Measurements from ENCODE around the gene TSNAX.

TSNAX gene

GRCh38 chr1:231549733-231550447 lies 21.4 kb downstream of the TSNAX start:
- in situ Hi-C loops (cut with HindIII; ENCODE audit: low pct_ligation_motif_present, low sequenced_read_pairs): no loop called here
- H3K36me3 ChIP-seq (replicated peaks): no peaks in the 10 kb centered on the region
- H3K27me3 ChIP-seq (replicated peaks): no peaks in the 10 kb centered on the region
- TF ChIP-seq, protein P1, sequence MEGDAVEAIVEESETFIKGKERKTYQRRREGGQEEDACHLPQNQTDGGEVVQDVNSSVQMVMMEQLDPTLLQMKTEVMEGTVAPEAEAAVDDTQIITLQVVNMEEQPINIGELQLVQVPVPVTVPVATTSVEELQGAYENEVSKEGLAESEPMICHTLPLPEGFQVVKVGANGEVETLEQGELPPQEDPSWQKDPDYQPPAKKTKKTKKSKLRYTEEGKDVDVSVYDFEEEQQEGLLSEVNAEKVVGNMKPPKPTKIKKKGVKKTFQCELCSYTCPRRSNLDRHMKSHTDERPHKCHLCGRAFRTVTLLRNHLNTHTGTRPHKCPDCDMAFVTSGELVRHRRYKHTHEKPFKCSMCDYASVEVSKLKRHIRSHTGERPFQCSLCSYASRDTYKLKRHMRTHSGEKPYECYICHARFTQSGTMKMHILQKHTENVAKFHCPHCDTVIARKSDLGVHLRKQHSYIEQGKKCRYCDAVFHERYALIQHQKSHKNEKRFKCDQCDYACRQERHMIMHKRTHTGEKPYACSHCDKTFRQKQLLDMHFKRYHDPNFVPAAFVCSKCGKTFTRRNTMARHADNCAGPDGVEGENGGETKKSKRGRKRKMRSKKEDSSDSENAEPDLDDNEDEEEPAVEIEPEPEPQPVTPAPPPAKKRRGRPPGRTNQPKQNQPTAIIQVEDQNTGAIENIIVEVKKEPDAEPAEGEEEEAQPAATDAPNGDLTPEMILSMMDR (IDR thresholded peaks at IDR 0.05; ENCODE audit: low read depth, low read length, missing control alignments): no peak
- no peak for DNase-seq
- H3K27ac ChIP-seq: no peak overlapping the region
- no peak overlapping the region for H3K4me3 ChIP-seq (ENCODE audit: low read depth, low read length)

- no peak for DNase-seq
- Histone ChIP-seq H3K27me3 (replicated peaks) (no peaks in the 10 kb centered on the region), H3K4me3 (ENCODE audit: low read depth, low read length) (no peak overlapping the region), H3K27ac (no peak overlapping the region), H3K36me3 (replicated peaks) (no peaks in the 10 kb centered on the region)
- in situ Hi-C loops (cut with HindIII; ENCODE audit: low pct_ligation_motif_present, low sequenced_read_pairs): no loop called here
- TF ChIP-seq, protein P1 (IDR thresholded peaks at IDR 0.05; ENCODE audit: low read depth, low read length, missing control alignments): peak; percentile 75
Observed at GRCh38 chr1:231550448-231550781, 21.9 kb downstream of the TSNAX start.

- Histone ChIP-seq H3K36me3 (replicated peaks) (no peaks in the 10 kb centered on the region), H3K27ac (no peak overlapping the region), H3K4me3 (ENCODE audit: low read depth, low read length) (no peak overlapping the region), H3K27me3 (replicated peaks) (no peaks in the 10 kb centered on the region)
- TF ChIP-seq, protein P1 (IDR thresholded peaks at IDR 0.05; ENCODE audit: low read depth, low read length, missing control alignments): no peak
- in situ Hi-C loops (cut with HindIII; ENCODE audit: low pct_ligation_motif_present, low sequenced_read_pairs): no loop called here
- no peak for DNase-seq
Observed at GRCh38 chr1:231553320-231553719, 24.9 kb downstream of the TSNAX start.

- Histone ChIP-seq H3K36me3 (replicated peaks) (no peaks in the 10 kb centered on the region), H3K4me3 (ENCODE audit: low read depth, low read length) (no peak overlapping the region), H3K27me3 (replicated peaks) (no peaks in the 10 kb centered on the region), H3K27ac (no peak overlapping the region)
- TF ChIP-seq, protein P1 (IDR thresholded peaks at IDR 0.05; ENCODE audit: low read depth, low read length, missing control alignments): no peak
- in situ Hi-C loops (cut with HindIII; ENCODE audit: low pct_ligation_motif_present, low sequenced_read_pairs): no loop called here
- DNase-seq: no peak
Observed at GRCh38 chr1:231554969-231555368, 26.5 kb downstream of the TSNAX start.

DNA sequence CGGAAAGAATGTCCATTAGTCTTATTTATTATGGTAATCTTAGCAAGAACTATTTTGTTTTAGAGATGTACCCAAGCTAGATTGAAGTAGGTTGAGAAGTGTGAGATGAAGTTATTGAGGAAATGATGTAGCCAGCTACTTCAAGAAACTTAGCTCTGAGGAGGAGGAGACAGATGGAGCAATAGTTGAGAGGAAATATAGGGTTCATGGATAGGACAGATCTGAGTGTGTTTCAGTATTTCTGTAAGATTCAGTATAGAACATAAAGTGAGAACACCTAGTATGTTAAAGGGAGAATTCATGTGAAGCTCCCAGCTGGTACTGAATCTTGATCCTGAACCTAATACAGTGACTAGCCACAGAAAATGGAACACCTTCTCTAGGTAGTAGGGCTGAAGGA lies 28.9 kb downstream of the TSNAX start:
- in situ Hi-C loops (cut with HindIII; ENCODE audit: low pct_ligation_motif_present, low sequenced_read_pairs): no loop called here
- DNase-seq: no peak
- TF ChIP-seq, protein P1 (IDR thresholded peaks at IDR 0.05; ENCODE audit: low read depth, low read length, missing control alignments): no peak
- H3K4me3 ChIP-seq (ENCODE audit: low read depth, low read length): no peak overlapping the region
- H3K27me3 ChIP-seq (replicated peaks): no peaks in the 10 kb centered on the region
- H3K36me3 ChIP-seq (replicated peaks): no peaks in the 10 kb centered on the region
- no peak overlapping the region for H3K27ac ChIP-seq
